AG08396 (cell line): ENCODE results near the gene MSX2.
A peak's percentile ranks its signal among the peaks of the same experiment; 100 is the strongest.
"Not testable (repeated sequence)": the region's sequence is repeated elsewhere in the genome, so short reads cannot be mapped to it uniquely, and the experiment has no call there.

ENCODE experiments used
- DNase-seq: peaks from one replicate; pipeline ENCODE4 v3.0.0; 2012; ENCODE audit warnings: low spot score, mixed read lengths

The MSX2 gene

GRCh38 chr5:174733836-174734235, 9.5 kb downstream of the MSX2 start:
- no peak for DNase-seq

- DNase-seq = no peak
Observed at GRCh38 chr5:174734571-174735497, 10.5 kb downstream of the MSX2 start.

GRCh38 chr5:174735498-174736330, 11.3 kb downstream of the MSX2 start:
- peak; percentile 53 for DNase-seq

- peak; percentile 88 for DNase-seq
Observed at GRCh38 chr5:174736331-174736721, 11.9 kb downstream of the MSX2 start.

GRCh38 chr5:174736777-174737176, 12.4 kb downstream of the MSX2 start:
- DNase-seq = no peak

- DNase-seq = no peak
Observed at GRCh38 chr5:174737330-174737729, 12.9 kb downstream of the MSX2 start.

- no peak for DNase-seq
Observed at GRCh38 chr5:174741352-174741751, 17.0 kb downstream of the MSX2 start.

GRCh38 chr5:174744896-174745295, 20.5 kb downstream of the MSX2 start:
- DNase-seq = no peak

GRCh38 chr5:174745590-174746103, 21.3 kb downstream of the MSX2 start:
- DNase-seq = no peak

- peak; percentile 55 for DNase-seq
Observed at GRCh38 chr5:174750711-174751110, 26.3 kb downstream of the MSX2 start.

GRCh38 chr5:174751154-174752000, 27.0 kb downstream of the MSX2 start:
- DNase-seq = no peak

GRCh38 chr5:174752121-174752520, 27.7 kb downstream of the MSX2 start:
- no peak for DNase-seq

GRCh38 chr5:174755106-174755505, 30.7 kb downstream of the MSX2 start:
- no peak for DNase-seq

- no peak for DNase-seq
Observed at GRCh38 chr5:174759091-174759490, 34.7 kb downstream of the MSX2 start.

GRCh38 chr5:174760721-174761120, 36.3 kb downstream of the MSX2 start:
- DNase-seq = no peak

GRCh38 chr5:174761341-174761740, 37.0 kb downstream of the MSX2 start:
- not testable (repeated sequence) for DNase-seq

GRCh38 chr5:174764309-174764708, 39.9 kb downstream of the MSX2 start:
- no peak for DNase-seq

GRCh38 chr5:174765540-174765939, 41.2 kb downstream of the MSX2 start:
- no peak for DNase-seq

GRCh38 chr5:174767670-174768069, 43.3 kb downstream of the MSX2 start:
- DNase-seq = no peak

- DNase-seq = no peak
Observed at GRCh38 chr5:174769005-174769404, 44.6 kb downstream of the MSX2 start.

- no peak for DNase-seq
Observed at GRCh38 chr5:174773371-174773770, 49.0 kb downstream of the MSX2 start.

GRCh38 chr5:174775081-174775480, 50.7 kb downstream of the MSX2 start:
- DNase-seq = no peak
